Mammary epithelial cell (primary cell): ENCODE measurements around the gene STX11.

Experiments
- CTCF ChIP-seq, 2 donors: IDR thresholded peaks in 1 of 2; conservative IDR thresholded peaks in 1 of 2; 2 replicates each; pipeline ENCODE4 v1.5.1; 2011 to 2012; ENCODE audit warnings: inconsistent platforms in 2 of 2, low read length in 2 of 2, mild to moderate bottlenecking in 2 of 2, control low read depth in 1 of 2, low read depth in 1 of 2; ENCODE audit not compliant: insufficient read depth in 1 of 2; ENCODE audit errors: extremely low read depth in 1 of 2
- EZH2 ChIP-seq: IDR thresholded peaks from 2 replicates; pipeline ENCODE4 v1.6.1; 2012; ENCODE audit warnings: low read length, inconsistent platforms, borderline replicate concordance

- TF ChIP-seq CTCF (conservative IDR thresholded peaks at IDR 0.05 in 1 of 2, IDR thresholded peaks at IDR 0.05 in 1 of 2; ENCODE audit: extremely low read depth in 1 of 2, insufficient read depth in 1 of 2, low read depth in 1 of 2, low read length in 2 of 2) (no peak), EZH2 (no peak)
These were observed 15.6 kb upstream of the STX11 start for GRCh38 chr6:144134737-144135136.
